Smooth muscle cell of the brain vasculature (primary cell): ENCODE results near the gene CEP68.
"Not testable (repeated sequence)": the region's sequence is repeated elsewhere in the genome, so short reads cannot be mapped to it uniquely, and the experiment has no call there.

Source experiments
- DNase-seq: peaks from one replicate; pipeline ENCODE4 v3.0.0-alpha.2; 2012; ENCODE audit warnings: low read depth, low spot score

Gene CEP68

DNA sequence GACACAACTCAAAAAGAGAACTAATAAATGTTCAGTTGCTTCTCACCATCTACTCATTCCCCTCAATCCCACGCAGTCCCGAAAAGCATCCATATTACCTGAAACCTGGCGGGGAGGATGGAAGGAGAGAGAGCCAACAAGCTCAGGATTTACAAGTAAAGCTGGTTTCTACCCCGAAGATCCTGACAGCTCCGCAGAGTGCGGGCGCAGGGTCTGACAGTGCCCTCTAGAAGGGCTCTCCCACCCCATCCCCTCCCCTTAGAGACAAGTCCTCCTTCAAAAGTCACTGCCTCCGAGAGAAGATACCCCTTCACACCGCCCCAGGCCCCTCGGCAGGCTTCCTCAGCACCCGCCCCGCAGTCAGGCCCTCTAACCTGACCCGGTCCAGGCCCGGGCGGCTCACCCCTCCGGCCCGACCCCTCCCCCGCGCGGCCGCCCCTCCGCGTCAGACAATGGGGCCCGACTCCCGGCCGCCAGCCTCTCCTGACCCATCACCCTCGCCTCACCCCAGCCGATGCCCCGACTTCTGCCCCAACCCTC, 73.1 kb downstream of the CEP68 start:
- DNase-seq: no peak

DNA sequence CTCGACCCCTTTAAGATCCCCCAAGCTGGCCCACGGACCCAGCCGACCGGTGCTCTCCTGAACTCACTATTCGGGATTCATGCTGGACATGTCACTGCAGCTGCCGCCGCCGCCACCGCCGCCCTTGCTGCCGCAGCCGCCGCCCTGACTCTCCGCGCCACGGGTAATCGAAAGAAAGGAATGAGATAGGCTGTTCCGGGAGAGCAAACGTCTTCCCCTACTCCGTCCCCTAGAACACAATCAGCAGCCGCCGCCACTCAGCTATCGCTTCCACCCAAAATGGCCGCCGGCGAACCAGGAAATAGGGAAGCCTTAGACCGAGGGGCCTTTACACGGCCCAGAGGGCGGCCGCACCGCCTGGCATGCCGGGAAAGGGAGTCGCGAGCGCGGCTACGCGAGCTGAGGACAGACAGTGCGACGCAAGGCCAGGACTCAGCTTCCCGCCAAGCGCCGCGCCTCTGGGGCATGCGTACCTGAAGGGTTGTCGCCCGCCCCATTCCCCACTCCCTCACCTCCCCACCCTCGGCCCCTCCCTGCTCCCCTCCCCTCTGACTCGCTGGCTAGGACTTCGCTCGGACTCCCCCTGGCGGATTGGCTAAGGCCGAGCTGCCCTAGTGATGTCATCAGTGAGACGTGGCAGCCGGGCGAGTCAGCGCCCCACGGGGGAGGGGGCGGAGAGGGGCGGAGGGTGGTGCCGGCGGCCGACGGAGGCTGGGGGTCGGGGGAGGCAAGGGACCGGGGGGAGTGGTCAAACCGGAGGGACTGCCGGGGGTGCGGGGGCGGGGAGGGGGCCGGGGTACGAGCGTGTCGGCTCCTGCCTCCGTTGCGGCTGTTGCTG, 73.8 kb downstream of the CEP68 start, which contains the start of gene RAB1A:
Gene RAB1A, minus strand, starts transcription at position 281 of the 838 bp plus-strand sequence. Its CDS starts 191 bp downstream, at position 90.
- peak; percentile 99 for DNase-seq

DNA sequence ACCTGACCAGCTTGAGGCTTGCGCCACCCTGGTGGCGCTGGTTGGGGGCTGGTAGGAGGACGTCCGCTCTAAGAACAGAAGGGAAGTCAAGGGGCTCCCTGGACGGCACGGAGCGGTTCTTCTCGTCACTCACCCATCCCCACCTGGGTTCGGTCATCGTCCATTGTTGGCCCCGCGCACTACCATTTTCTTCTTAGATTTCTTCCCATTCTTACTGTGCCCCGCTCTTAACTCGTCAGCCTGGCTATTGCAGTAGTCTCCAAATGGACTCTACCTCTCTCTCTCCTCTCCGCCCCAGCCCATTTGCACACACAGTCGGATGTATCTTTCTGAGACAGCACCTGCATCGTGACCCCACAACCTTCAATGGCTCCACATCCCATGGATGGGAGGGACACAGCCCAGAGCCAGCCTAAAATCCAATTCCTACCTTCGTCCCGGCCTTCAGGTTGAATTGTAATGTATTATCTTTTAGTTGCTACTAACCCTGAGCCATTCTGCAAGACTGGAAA, 74.5 kb downstream of the CEP68 start:
- DNase-seq: peak; percentile 29

DNA sequence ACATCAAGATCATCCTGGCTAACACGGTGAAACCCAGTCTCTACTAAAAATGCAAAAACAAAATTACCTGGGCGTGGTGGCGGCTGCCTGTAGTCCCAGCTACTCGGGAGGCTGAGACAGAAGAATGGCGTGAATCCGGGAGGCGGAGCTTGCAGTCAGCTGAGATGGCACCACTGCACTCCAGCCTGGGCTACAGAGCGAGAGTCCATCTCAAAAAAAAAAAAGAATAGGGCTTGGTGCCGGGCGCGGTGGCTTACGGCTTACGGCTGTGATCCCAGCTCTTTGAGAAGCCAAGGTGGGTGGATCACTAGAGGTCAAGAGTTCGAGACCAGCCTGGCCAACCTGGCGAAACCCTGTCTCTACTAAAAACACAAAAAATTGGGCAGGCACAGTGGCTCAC, 76.7 kb downstream of the CEP68 start:
- not testable (repeated sequence) for DNase-seq

DNA sequence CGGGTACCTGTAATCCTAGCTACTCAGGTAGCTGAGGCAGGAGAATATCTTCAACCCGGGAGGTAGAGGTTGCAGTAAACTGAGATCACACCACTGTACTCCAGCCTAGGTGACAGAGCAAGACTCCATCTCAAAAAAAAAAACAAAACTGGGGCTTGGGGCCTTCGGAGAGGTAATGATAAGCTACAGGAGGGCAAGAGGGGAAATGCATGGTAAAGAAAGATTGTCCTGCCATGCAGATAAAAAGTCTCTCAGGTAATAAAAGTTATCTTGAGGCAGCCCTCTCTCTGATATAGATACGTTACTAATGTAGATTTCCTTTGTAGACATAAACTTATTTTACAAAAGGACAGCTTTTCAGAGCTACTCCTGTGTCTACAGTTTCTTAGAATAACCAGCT, 77.4 kb downstream of the CEP68 start:
- DNase-seq: no peak

DNA sequence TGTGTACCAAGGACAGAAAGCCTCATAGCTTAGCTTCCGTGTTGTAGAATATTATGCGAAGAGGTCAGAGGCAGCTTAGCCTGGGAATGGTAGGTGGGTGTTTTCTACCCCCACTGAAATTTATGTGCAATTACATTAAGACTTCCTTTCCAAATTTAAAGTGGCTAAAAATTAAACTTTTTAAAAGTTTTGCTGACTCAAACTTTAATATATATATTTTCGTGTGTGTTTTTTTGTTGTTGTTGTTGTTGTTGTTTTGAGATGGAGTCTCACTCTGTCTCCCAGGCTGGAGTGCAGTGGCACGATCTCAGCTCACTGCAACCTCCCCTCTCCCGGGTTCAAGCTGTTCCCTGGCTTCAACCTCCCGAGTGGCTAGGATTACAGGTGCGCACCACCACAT, 77.9 kb downstream of the CEP68 start:
- no peak for DNase-seq

DNA sequence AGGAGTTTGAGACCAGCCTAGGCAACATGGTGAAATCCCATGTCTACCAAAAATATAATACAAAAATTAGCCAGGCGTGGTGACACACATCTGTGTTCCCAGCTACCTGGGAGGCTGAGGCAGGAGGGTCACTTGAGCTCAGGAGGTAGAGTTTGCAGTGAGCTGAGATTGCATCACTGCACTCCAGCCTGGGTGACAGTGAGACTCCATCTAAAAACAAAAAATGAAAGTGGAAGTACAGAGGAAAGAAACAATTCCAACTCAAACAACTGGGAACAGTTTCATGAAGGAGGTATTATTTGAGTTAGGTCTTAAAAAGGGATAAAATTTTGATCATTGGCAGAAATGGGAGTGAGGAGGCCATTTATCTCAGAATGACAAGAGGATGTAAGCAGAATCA, 80.0 kb downstream of the CEP68 start:
- no peak for DNase-seq
